Measurements from ENCODE around the gene UQCC2. TPM values are rescaled to one million over a fixed set of nuclear protein-coding genes. Genes with fewer than 3 reads are reported as not detected.

Gene UQCC2
- total and polyA plus RNA-seq, 2 of the 8 experiments (the other 6 are each of a cell fraction or from before 2014, with no cell fraction given) = 52.1 to 104 TPM

GRCh38 chr6:33757113-33757512 lies 45.6 kb upstream of the UQCC2 start (continued):
- TF ChIP-seq USF2 (IDR thresholded peaks at IDR 0.05; ENCODE audit: low read length) (no peak), EGR1 (IDR thresholded peaks at IDR 0.05; ENCODE audit: borderline replicate concordance, low read depth, low read length) (no peak), KDM4A (IDR thresholded peaks at IDR 0.05; ENCODE audit: low read depth, low read length, severe bottlenecking) (no peak), RAD21 (IDR thresholded peaks at IDR 0.05 in 1 of 2, conservative IDR thresholded peaks at IDR 0.05 in 1 of 2; ENCODE audit: low read depth in 2 of 2, low read length in 2 of 2) (no peak), CBX5 (IDR thresholded peaks at IDR 0.05; ENCODE audit: low read depth, low read length) (no peak), RBBP5 (IDR thresholded peaks at IDR 0.05; ENCODE audit: borderline replicate concordance, low read depth, low read length) (no peak), MAX (IDR thresholded peaks at IDR 0.05) (no peak), JUN (IDR thresholded peaks at IDR 0.05; ENCODE audit: low read depth, low read length) (no peak), TCF12 (IDR thresholded peaks at IDR 0.05; ENCODE audit: low read depth, low read length) (no peak), BACH1 (IDR thresholded peaks at IDR 0.05; ENCODE audit: low read length) (no peak), RXRA (IDR thresholded peaks at IDR 0.05; ENCODE audit: insufficient read depth, low read depth, low read length) (no peak)
